H1 (cell line): ENCODE measurements around the gene USP53. TPM values are rescaled to one million over a fixed set of nuclear protein-coding genes. Genes with fewer than 3 reads are reported as not detected.

Experiments
- CTCF ChIA-PET: fragments of 300-600 bp; sonication (Branson Sonifier 250); formaldehyde crosslinking; loops from one replicate; lab custom pipeline; 2021; ENCODE audit not compliant: partially characterized antibody; lab: Charles Lee
- POLR2A ChIA-PET: fragments of 300-600 bp; sonication (Branson Sonifier 250); formaldehyde crosslinking; loops from one replicate; lab custom pipeline; 2021; ENCODE audit warnings: inconsistent platforms; ENCODE audit not compliant: partially characterized antibody; lab: Charles Lee
- DNase-seq, 2 experiments: peaks; one replicate each; pipeline versions ENCODE4 v3.0.0 to v3.0.0-alpha.2; 2010 to 2022; ENCODE audit warnings: low spot score in 2 of 2, low read depth in 1 of 2, mixed read lengths in 1 of 2
- FAIRE-seq: peaks from 2 replicates; lab custom pipeline; 2011; peaks lifted over from hg19 to GRCh38; lab: Jason Lieb, UNC
- H2AFZ ChIP-seq: 2 replicates; pipeline ENCODE4 v1.8.1; 2012; ENCODE audit warnings: low read length, inconsistent platforms
- H2AK5ac ChIP-seq: 2 replicates; pipeline ENCODE4 v1.6.1; 2013; ENCODE audit warnings: low read depth, low read length
- H2BK120ac ChIP-seq: replicated peaks from 2 replicates; pipeline ENCODE3; 2013; ENCODE audit warnings: low read depth, low read length, inconsistent platforms
- H2BK12ac ChIP-seq: 2 replicates; pipeline ENCODE4 v1.6.1; 2013; ENCODE audit warnings: low read depth, low read length
- H2BK15ac ChIP-seq: 2 replicates; pipeline ENCODE4 v1.6.1; 2013; ENCODE audit warnings: low read length
- H2BK20ac ChIP-seq: 2 replicates; pipeline ENCODE4 v1.6.1; 2013; ENCODE audit warnings: low read length
- H2BK5ac ChIP-seq: 2 replicates; pipeline ENCODE4 v1.6.1; 2013; ENCODE audit warnings: low read depth, low read length
- H3K14ac ChIP-seq: 2 replicates; pipeline ENCODE4 v1.6.1; 2013; ENCODE audit warnings: inconsistent platforms; ENCODE audit not compliant: insufficient read length
- H3K18ac ChIP-seq: 2 replicates; pipeline ENCODE4 v1.6.1; 2013; ENCODE audit warnings: low read length; ENCODE audit errors: extremely low read depth
- H3K23ac ChIP-seq: 2 replicates; pipeline ENCODE4 v1.6.1; 2013; ENCODE audit warnings: inconsistent platforms; ENCODE audit not compliant: insufficient read length
- H3K23me2 ChIP-seq: 2 replicates; pipeline ENCODE4 v1.6.1; 2013; ENCODE audit warnings: low read depth, low read length
- H3K27ac ChIP-seq: 2 replicates; pipeline ENCODE4 v1.6.1; 2011; ENCODE audit warnings: low read depth, low read length, inconsistent platforms
- H3K27me3 ChIP-seq, 4 experiments: replicated peaks in 1 of 4; 1 replicate in 1 of 4; 2 replicates in 3 of 4; pipeline versions ENCODE4 v1.6.1 to v1.8.1; 2011 to 2013; ENCODE audit warnings: low read length in 3 of 4, mild to moderate bottlenecking in 3 of 4, inconsistent platforms in 2 of 4, mixed read lengths in 2 of 4, moderate library complexity in 1 of 4; ENCODE audit not compliant: control insufficient read depth in 3 of 4, insufficient read depth in 3 of 4; ENCODE audit errors: extremely low read depth in 1 of 4
- H3K36me3 ChIP-seq, 4 experiments: 2 replicates each; pipeline versions ENCODE4 v1.6.1 to v1.8.1; 2011 to 2013; ENCODE audit warnings: mild to moderate bottlenecking in 4 of 4, low read length in 3 of 4, moderate library complexity in 2 of 4, control low read depth in 1 of 4, inconsistent platforms in 1 of 4; ENCODE audit not compliant: insufficient read depth in 4 of 4, control insufficient read depth in 2 of 4
- H3K4ac ChIP-seq: replicated peaks from 2 replicates; pipeline ENCODE3; 2013; ENCODE audit warnings: low read length, low read depth, mixed read lengths, inconsistent platforms; ENCODE audit not compliant: insufficient read length
- H3K4me1 ChIP-seq, 4 experiments: replicated peaks in 1 of 4; 1 replicate in 1 of 4; 2 replicates in 3 of 4; pipeline versions ENCODE4 v1.6.1 to v1.8.1; 2011 to 2013; ENCODE audit warnings: low read length in 3 of 4, inconsistent platforms in 2 of 4, mixed read lengths in 1 of 4; ENCODE audit not compliant: insufficient read depth in 4 of 4, control insufficient read depth in 3 of 4
- H3K4me2 ChIP-seq, 2 experiments: 2 replicates each; pipeline versions ENCODE4 v1.6.1 to v1.8.1; 2011 to 2013; ENCODE audit warnings: low read depth in 2 of 2, low read length in 2 of 2, control low read depth in 1 of 2, inconsistent platforms in 1 of 2, mild to moderate bottlenecking in 1 of 2; ENCODE audit not compliant: insufficient read depth in 1 of 2
- H3K4me3 ChIP-seq, 4 experiments: fragments of 200-600, 300-600 bp in 1 of 4; sonication (generic), shearing (Covaris generic), sonication (Bioruptor Twin) in 1 of 4; 2 replicates each; pipeline versions ENCODE4 v1.5.1 to v1.8.1; 2011 to 2016; ENCODE audit warnings: low read length in 4 of 4, low read depth in 3 of 4, control low read depth in 2 of 4, inconsistent platforms in 2 of 4, mild to moderate bottlenecking in 2 of 4, mixed read lengths in 1 of 4, moderate library complexity in 1 of 4; ENCODE audit not compliant: insufficient read depth in 2 of 4; ENCODE audit errors: extremely low read depth in 1 of 4
- H3K56ac ChIP-seq: replicated peaks from 2 replicates; pipeline ENCODE3; 2013; ENCODE audit warnings: low read depth, mild to moderate bottlenecking, mixed read lengths, low read length, inconsistent platforms; ENCODE audit not compliant: insufficient read length
- H3K79me1 ChIP-seq: 2 replicates; pipeline ENCODE4 v1.6.1; 2013; ENCODE audit warnings: low read depth, low read length, control low read depth
- H3K79me2 ChIP-seq, 2 experiments: 2 replicates each; pipeline versions ENCODE4 v1.6.1 to v1.8.1; 2012 to 2013; ENCODE audit warnings: low read length in 2 of 2, mild to moderate bottlenecking in 2 of 2, inconsistent platforms in 1 of 2; ENCODE audit not compliant: insufficient read depth in 2 of 2, control insufficient read depth in 1 of 2
- H3K9ac ChIP-seq, 4 experiments: replicated peaks in 1 of 4; 1 replicate in 1 of 4; 2 replicates in 3 of 4; pipeline versions ENCODE4 v1.6.1 to v1.8.1; 2011 to 2013; ENCODE audit warnings: low read depth in 3 of 4, low read length in 3 of 4, control low read depth in 2 of 4, mild to moderate bottlenecking in 2 of 4, moderate library complexity in 2 of 4, inconsistent platforms in 1 of 4; ENCODE audit errors: extremely low read depth in 1 of 4
- H3K9me3 ChIP-seq, 2 experiments: 2 replicates each; pipeline versions ENCODE4 v1.6.1 to v1.8.1; 2012 to 2013; ENCODE audit warnings: mild to moderate bottlenecking in 2 of 2, moderate library complexity in 2 of 2, control low read depth in 1 of 2, inconsistent platforms in 1 of 2, low read depth in 1 of 2, low read length in 1 of 2, mixed read lengths in 1 of 2; ENCODE audit not compliant: insufficient read depth in 2 of 2
- H4K20me1 ChIP-seq, 2 experiments: replicated peaks in 1 of 2; 2 replicates each; pipeline versions ENCODE3 to v1.8.1; 2011 to 2013; ENCODE audit warnings: inconsistent platforms in 2 of 2, low read length in 2 of 2, mild to moderate bottlenecking in 1 of 2; ENCODE audit not compliant: insufficient read depth in 2 of 2, control insufficient read depth in 1 of 2
- H4K5ac ChIP-seq: 2 replicates; pipeline ENCODE4 v1.6.1; 2013; ENCODE audit warnings: low read length, low read depth, mixed read lengths, inconsistent platforms; ENCODE audit not compliant: insufficient read length
- H4K8ac ChIP-seq: 2 replicates; pipeline ENCODE4 v1.8.0; 2013; ENCODE audit warnings: mild to moderate bottlenecking, moderate library complexity, low read length, inconsistent platforms; ENCODE audit not compliant: insufficient read depth; ENCODE audit errors: extremely low read depth
- H4K91ac ChIP-seq: replicated peaks from 2 replicates; pipeline ENCODE3; 2013; ENCODE audit warnings: low read length, mixed read lengths, inconsistent platforms; ENCODE audit not compliant: insufficient read length
- BRCA1 ChIP-seq: IDR thresholded peaks from 2 replicates; pipeline ENCODE4 v1.6.1; 2012; ENCODE audit warnings: low read depth, low read length, improper control_type of control experiment
- CHD1 ChIP-seq: IDR thresholded peaks from 2 replicates; pipeline ENCODE4 v1.6.1; 2012; ENCODE audit warnings: low read depth, low read length, improper control_type of control experiment
- CTBP2 ChIP-seq: IDR thresholded peaks from 2 replicates; pipeline ENCODE4 v1.7.0; 2011; ENCODE audit warnings: borderline replicate concordance, mild to moderate bottlenecking, moderate library complexity, mixed read lengths, low read length; ENCODE audit not compliant: insufficient read depth, insufficient read length
- EZH2 ChIP-seq: fragments of 200-600 bp; sonication (generic); IDR thresholded peaks from 2 replicates; pipeline ENCODE4 v1.7.1; 2012; ENCODE audit warnings: low read depth, mild to moderate bottlenecking, moderate library complexity, low read length, inconsistent platforms; ENCODE audit not compliant: severe bottlenecking
- JUND ChIP-seq: IDR thresholded peaks from 2 replicates; pipeline ENCODE4 v1.6.1; 2011; ENCODE audit warnings: mild to moderate bottlenecking, improper control_type of control experiment, low read length
- SIN3A ChIP-seq, 2 experiments: IDR thresholded peaks in 1 of 2; conservative IDR thresholded peaks in 1 of 2; 2 replicates each; pipeline ENCODE4 v1.6.1; 2011 to 2012; ENCODE audit warnings: low read length in 2 of 2, improper control_type of control experiment in 1 of 2, low read depth in 1 of 2, mild to moderate bottlenecking in 1 of 2
- YY1 ChIP-seq: IDR thresholded peaks from 2 replicates; pipeline ENCODE4 v1.6.1; 2011; ENCODE audit warnings: low read depth, mild to moderate bottlenecking, low read length
- polyA plus RNA-seq, 7 experiments: library from polyadenylated mRNA; depleted of rRNA in 3 of 7; stranded (reverse) in 5 of 7; unstranded in 2 of 7; fragments of >200 nt in 5 of 7; fragments of 200-250 nt in 2 of 7; gene quantifications; 1 replicate in 5 of 7; 2 replicates in 1 of 7; 4 replicates in 1 of 7; pipeline versions ENCODE4 v1.2.1 to v1.2.3, GENCODE V29; 2011 to 2013; ENCODE audit warnings: missing spikeins in 2 of 7, mixed read lengths in 2 of 7
- total RNA-seq: library from RNA; stranded (reverse); fragmentation: NEBNext Ultra II Directional; extraction: Animal tissue kit (Norgen Biotek cat#: 25700); gene quantifications from 2 replicates; pipeline ENCODE4 v1.2.1, GENCODE V29; 2021

USP53 gene
- total and polyA plus RNA-seq, 2 of the 8 experiments (the other 6 are each of a cell fraction or from before 2014, with no cell fraction given): 2.9 to 14.9 TPM

DNA sequence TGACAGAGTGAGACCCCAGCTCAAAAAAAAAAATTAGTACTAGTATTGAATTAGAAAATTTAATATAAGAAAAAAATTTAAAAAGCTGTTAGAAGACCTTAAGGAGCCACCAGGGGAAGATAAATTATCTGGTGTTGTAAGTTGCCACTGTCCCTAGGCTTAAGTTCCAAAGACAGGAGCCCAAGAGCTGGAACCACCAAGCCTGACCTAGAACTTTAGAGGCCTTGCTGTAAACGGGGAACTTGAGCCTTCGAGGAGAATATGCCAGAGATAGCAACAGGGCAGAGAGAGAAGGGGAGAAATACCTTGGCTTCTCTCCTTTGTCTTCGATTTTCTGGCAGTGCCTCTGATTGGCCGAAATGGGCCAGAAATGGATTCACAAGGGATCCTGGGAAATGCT lies 8.9 kb downstream of the USP53 start (continued):
- no peak for TF ChIP-seq EZH2

DNA sequence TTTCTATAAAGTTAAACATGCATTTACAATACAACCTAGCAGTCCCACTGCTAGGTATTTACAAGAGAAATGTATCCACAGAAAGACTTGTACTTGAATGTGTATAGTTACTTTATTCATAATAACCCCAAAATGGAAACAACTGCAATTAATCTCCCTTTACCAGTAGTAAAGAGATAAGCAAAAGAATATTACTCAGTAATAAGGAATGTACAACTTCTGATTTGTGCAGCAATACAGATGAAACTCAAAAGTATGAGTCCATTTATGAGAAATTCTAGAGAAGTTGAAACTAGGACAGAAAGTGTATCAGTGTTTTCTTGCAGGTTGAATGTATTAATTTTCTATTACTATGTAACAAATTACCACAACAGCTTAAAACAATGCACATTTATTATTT lies 15.2 kb downstream of the USP53 start:
- Histone ChIP-seq H2BK5ac (no peak overlapping the region), H2BK15ac (no peak overlapping the region), H3K18ac (no peak overlapping the region), H2AK5ac (no peak overlapping the region), H3K27me3 (no peaks in the 10 kb centered on the region), H3K27ac (no peak overlapping the region), H4K20me1 (no peaks in the 10 kb centered on the region), H4K5ac (no peak overlapping the region), H3K9ac (no peak overlapping the region), H2BK12ac (no peak overlapping the region), H3K4me1 (no peaks in the 10 kb centered on the region), H2BK120ac (no peak overlapping the region), H3K9me3 (no peaks in the 10 kb centered on the region), H3K23ac (no peak overlapping the region), H4K8ac (no peak overlapping the region), H2AFZ (no peak overlapping the region), H3K23me2 (no peaks in the 10 kb centered on the region), H3K79me2 (no peaks in the 10 kb centered on the region; a peak in 2 of 4 replicates), H3K79me1 (peaks cover 5% of the 10 kb centered on the region; the same call in 1 of the 2 replicates), H3K4ac (no peak overlapping the region), H2BK20ac (no peak overlapping the region), H3K4me2 (no peak overlapping the region), H4K91ac (no peak overlapping the region), H3K14ac (no peak overlapping the region), H3K4me3 (no peak overlapping the region), H3K36me3 (no peaks in the 10 kb centered on the region; a peak in 1 of 8 replicates), H3K56ac (no peak overlapping the region)
- POLR2A ChIA-PET: interaction anchor here (0.6 to 2.2 kb wide), 4 partner anchors 10 to 27 kb away, joined by 3 to 7 read pairs (median 4); partner anchors contain the start of gene USP53
- no peak for FAIRE-seq
- DNase-seq: no peak
- CTCF ChIA-PET: no interaction called here
- TF ChIP-seq BRCA1 (no peak), YY1 (no peak), CHD1 (no peak), CTBP2 (no peak), JUND (no peak), SIN3A (conservative IDR thresholded peaks at IDR 0.05 in 1 of 2, IDR thresholded peaks at IDR 0.05 in 1 of 2; ENCODE audit: low read depth in 1 of 2, low read length in 2 of 2) (no peak)
